Measurements from ENCODE around the gene INTS7. TPM values are rescaled to one million over a fixed set of nuclear protein-coding genes. Genes with fewer than 3 reads are reported as not detected.

INTS7 gene
- total RNA-seq, 6 experiments from 2014 or later, result 9.6 to 14.5 (median 13.3) TPM

DNA sequence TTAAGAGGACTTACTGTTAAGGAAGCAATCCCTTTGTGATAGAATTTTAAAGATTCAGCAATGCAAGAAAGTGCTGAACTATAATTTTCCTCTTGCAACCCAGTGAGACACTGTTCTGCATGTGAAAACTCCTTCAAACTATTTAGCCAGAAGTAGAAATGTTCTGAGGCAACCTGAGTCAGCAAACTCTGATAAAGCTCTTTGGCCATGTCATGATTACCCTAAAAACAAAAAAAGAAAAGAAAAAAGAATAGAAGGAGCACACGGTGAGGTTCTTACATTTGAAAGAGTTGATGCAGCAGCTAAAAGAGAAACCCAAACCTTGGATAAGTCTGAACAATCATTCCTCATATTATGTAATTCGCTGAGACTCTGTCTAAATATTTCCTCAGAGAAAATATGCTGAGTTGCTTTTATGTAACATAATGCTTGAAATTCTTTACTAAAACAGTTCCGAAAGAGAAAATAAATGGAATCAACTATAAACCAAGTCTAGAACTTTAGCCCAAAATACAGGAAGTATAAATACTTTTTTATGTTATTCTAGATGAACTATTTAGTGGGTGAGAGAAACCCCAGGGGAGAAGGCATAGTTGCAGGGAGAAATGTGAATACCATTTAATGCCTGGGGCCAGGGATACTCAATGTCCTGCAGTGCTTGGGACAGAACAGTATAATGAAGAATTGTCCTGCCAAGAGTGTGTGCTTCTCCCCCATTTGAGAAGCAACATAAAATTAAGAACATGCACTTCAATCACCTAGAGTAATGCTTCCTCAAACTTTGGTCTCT, 60.0 kb downstream of the INTS7 start:
- no peak for DNase-seq
- Mint-ChIP-seq H3K36me3 (ENCODE audit: low read depth) (no peaks in the 10 kb centered on the region; the same call in 1 of the 2 replicates), H3K27ac (no peak overlapping the region), H3K9me3 (no peaks in the 10 kb centered on the region), H3K27me3 (ENCODE audit: insufficient read depth) (no peaks in the 10 kb centered on the region), H3K4me3 (no peak overlapping the region), H3K4me1 (ENCODE audit: low read depth) (no peaks in the 10 kb centered on the region)
- TF ChIP-seq, protein P1, sequence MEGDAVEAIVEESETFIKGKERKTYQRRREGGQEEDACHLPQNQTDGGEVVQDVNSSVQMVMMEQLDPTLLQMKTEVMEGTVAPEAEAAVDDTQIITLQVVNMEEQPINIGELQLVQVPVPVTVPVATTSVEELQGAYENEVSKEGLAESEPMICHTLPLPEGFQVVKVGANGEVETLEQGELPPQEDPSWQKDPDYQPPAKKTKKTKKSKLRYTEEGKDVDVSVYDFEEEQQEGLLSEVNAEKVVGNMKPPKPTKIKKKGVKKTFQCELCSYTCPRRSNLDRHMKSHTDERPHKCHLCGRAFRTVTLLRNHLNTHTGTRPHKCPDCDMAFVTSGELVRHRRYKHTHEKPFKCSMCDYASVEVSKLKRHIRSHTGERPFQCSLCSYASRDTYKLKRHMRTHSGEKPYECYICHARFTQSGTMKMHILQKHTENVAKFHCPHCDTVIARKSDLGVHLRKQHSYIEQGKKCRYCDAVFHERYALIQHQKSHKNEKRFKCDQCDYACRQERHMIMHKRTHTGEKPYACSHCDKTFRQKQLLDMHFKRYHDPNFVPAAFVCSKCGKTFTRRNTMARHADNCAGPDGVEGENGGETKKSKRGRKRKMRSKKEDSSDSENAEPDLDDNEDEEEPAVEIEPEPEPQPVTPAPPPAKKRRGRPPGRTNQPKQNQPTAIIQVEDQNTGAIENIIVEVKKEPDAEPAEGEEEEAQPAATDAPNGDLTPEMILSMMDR (IDR thresholded peaks at IDR 0.05), result no peak

DNA sequence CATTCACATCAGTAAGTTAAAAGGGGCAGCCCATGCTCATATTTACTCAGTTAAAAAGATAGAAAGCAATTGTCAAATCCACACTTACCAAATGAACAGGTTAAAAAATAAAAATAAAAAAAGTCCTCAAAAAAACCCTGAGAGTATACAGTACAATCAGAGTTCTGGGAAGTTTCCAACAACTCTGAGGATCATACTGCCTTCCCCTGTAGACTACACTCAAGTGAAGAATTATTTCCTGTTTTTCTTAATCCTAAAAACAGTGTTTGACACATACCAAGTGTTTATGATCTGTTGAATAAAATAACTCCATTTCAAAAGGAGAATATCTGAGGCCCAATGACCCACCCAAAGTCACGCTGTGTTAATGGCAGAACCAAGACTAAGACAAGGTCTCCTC, 61.8 kb downstream of the INTS7 start:
- no peaks in the 10 kb centered on the region for H3K9me3 Mint-ChIP-seq
- no peak overlapping the region for H3K27ac Mint-ChIP-seq
- DNase-seq, result no peak
- TF ChIP-seq, protein P1 (IDR thresholded peaks at IDR 0.05), result no peak
- H3K4me1 Mint-ChIP-seq (ENCODE audit: low read depth), result no peaks in the 10 kb centered on the region
- no peaks in the 10 kb centered on the region; the same call in 1 of the 2 replicates for H3K36me3 Mint-ChIP-seq (ENCODE audit: low read depth)
- H3K27me3 Mint-ChIP-seq (ENCODE audit: insufficient read depth), result no peaks in the 10 kb centered on the region
- H3K4me3 Mint-ChIP-seq, result no peak overlapping the region

DNA sequence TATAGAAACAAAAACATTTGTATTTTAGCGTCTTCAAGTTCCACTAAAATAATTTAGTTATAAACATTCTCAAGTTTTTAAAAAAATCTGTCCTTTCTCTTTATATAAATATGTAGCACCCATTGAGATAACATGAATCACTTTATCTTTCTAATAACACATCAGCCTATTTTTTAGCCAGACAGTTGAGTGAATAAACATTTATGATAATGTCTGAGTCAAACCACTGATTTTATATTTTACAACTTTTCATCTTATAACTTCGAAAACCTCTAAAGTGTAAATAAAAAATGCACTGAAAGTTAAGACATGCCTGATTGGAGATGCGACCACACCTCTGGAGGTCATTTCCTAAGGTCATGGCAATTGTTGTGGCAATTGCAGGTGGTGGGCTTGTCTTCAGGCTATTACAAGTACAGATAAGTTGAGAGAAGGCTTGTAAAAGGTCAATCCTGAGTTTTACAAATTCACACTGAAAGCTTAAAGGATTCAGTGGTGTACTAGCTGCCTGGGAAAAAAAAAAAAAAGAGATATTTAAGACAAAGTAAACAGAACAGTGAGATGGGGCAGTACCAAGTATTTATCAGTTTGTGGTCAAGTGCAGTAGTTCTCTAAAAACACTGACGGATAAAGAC, 67.0 kb downstream of the INTS7 start:
- H3K9me3 Mint-ChIP-seq, result no peaks in the 10 kb centered on the region
- peaks cover 31% of the 10 kb centered on the region for H3K36me3 Mint-ChIP-seq (ENCODE audit: low read depth)
- no peaks in the 10 kb centered on the region for H3K27me3 Mint-ChIP-seq (ENCODE audit: insufficient read depth)
- H3K4me1 Mint-ChIP-seq (ENCODE audit: low read depth), result no peaks in the 10 kb centered on the region
- no peak overlapping the region for H3K4me3 Mint-ChIP-seq
- no peak for DNase-seq
- H3K27ac Mint-ChIP-seq, result no peak overlapping the region
- TF ChIP-seq, protein P1 (IDR thresholded peaks at IDR 0.05), result no peak

DNA sequence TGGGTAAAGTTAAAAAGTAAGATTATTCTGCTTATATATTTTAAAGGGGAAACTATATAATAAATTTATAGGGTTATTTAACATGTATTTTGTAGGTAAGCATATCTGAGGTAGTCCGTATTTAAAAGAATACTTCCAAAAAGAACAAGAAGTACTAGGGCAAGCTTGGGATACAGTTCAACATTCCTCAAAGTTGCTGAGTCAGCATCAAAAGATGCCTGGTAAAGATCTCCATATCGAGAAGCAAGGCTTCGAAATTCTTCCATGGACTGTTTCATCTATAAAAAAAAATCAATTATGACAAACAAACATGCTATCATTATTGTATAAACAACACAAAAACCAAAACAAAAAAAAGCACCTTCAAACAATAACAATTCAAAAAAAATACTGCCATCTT, 67.7 kb downstream of the INTS7 start:
- Mint-ChIP-seq H3K9me3 (no peaks in the 10 kb centered on the region), H3K27ac (no peak overlapping the region), H3K27me3 (ENCODE audit: insufficient read depth) (no peaks in the 10 kb centered on the region), H3K4me3 (no peak overlapping the region), H3K36me3 (ENCODE audit: low read depth) (peaks cover 36% of the 10 kb centered on the region), H3K4me1 (ENCODE audit: low read depth) (no peaks in the 10 kb centered on the region)
- TF ChIP-seq, protein P1 (IDR thresholded peaks at IDR 0.05), result no peak
- DNase-seq, result no peak

DNA sequence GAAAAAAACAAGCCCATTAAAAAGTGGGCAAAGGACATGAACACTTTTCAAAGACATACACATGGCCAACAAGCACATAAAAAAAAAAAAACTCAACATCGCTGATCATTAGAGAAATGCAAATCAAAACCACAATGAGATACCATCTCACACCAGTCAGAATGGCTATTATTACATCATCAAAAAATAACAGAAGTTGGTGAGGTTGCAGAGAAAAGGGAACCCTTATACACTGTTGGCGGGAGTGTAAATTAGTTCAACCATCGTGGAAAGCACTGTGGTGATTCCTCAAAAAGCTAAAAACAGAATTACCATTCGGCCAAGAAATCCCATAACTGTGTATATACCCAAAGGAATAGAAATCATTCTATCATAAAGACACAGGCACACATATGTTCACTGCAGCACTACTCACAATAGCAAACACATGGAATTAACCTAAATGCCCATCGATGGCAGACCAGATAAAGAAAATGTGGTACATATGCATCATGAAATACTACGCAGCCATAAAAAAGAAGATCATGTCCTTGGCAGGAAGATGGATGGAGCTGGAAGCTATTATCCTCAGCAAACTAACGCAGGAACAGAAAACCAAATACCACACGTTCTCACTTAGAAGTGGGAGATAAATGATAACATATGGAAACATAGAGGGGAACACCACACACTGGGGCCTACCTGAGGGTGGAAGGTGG, 70.1 kb downstream of the INTS7 start:
- no peak for DNase-seq
- no peaks in the 10 kb centered on the region for H3K27me3 Mint-ChIP-seq (ENCODE audit: insufficient read depth)
- H3K4me1 Mint-ChIP-seq (ENCODE audit: low read depth), result peaks cover 5% of the 10 kb centered on the region; the same call in 1 of the 2 replicates
- H3K36me3 Mint-ChIP-seq (ENCODE audit: low read depth), result peaks cover 48% of the 10 kb centered on the region
- TF ChIP-seq, protein P1 (IDR thresholded peaks at IDR 0.05), result no peak
- H3K27ac Mint-ChIP-seq, result no peak overlapping the region
- no peaks in the 10 kb centered on the region for H3K9me3 Mint-ChIP-seq
- H3K4me3 Mint-ChIP-seq, result no peak overlapping the region
